IMR-90 (cell line): ENCODE measurements around the gene CNTN5. TPM values are rescaled to one million over a fixed set of nuclear protein-coding genes. Genes with fewer than 3 reads are reported as not detected.

Experiments used
- ATAC-seq: fragments of 200-7000 bp; cut with Tn5 transposase; 2 replicates; pipeline ENCODE4 v1.9.1; 2020; ENCODE audit warnings: low read depth, mild to moderate bottlenecking, moderate library complexity
- BruUV-seq: library from RNA; stranded (reverse); fragments of 400-500 nt; replicated peaks from 2 replicates; lab custom pipeline; 2021; lab: Mats Ljungman, UMichigan
- CTCF ChIA-PET: fragments of 300-600 bp; formaldehyde crosslinking; extraction: SDS; loops from one replicate; lab custom pipeline; 2021; ENCODE audit warnings: antibody characterized with exemption; lab: Yijun Ruan, JAX
- POLR2A ChIA-PET: fragments of 300-600 bp; sonication (Branson Sonifier 250); formaldehyde crosslinking; loops from one replicate; lab custom pipeline; 2022; ENCODE audit warnings: antibody characterized with exemption; ENCODE audit not compliant: unreplicated experiment; lab: Charles Lee
- DNase-seq: peaks from one replicate; pipeline ENCODE4 v3.0.0; 2013
- H2AFZ ChIP-seq: replicated peaks from 2 replicates; pipeline ENCODE3; 2013; ENCODE audit warnings: low read length, mild to moderate bottlenecking; ENCODE audit not compliant: poor library complexity
- H2AK5ac ChIP-seq: 2 replicates; pipeline ENCODE4 v1.6.1; 2013; ENCODE audit warnings: low read depth, low read length, inconsistent platforms
- H2AK9ac ChIP-seq: replicated peaks from 2 replicates; pipeline ENCODE3; 2013; ENCODE audit warnings: mild to moderate bottlenecking, low read depth, low read length, moderate library complexity; ENCODE audit not compliant: poor library complexity
- H2BK120ac ChIP-seq: 2 replicates; pipeline ENCODE4 v1.6.1; 2013; ENCODE audit warnings: low read depth, low read length, inconsistent platforms
- H2BK15ac ChIP-seq: 3 replicates; pipeline ENCODE4 v1.6.1; 2013; ENCODE audit warnings: low read depth, low read length, inconsistent platforms
- H2BK20ac ChIP-seq: 2 replicates; pipeline ENCODE4 v1.6.1; 2013; ENCODE audit warnings: low read depth, mild to moderate bottlenecking, inconsistent platforms, low read length, moderate library complexity
- H2BK5ac ChIP-seq: 2 replicates; pipeline ENCODE4 v1.6.1; 2013; ENCODE audit warnings: mild to moderate bottlenecking, low read depth, low read length, inconsistent platforms; ENCODE audit not compliant: poor library complexity, severe bottlenecking
- H3K14ac ChIP-seq: replicated peaks from 2 replicates; pipeline ENCODE4 v1.6.1; 2013; ENCODE audit warnings: low read depth, low read length, inconsistent platforms
- H3K18ac ChIP-seq: 2 replicates; pipeline ENCODE4 v1.6.1; 2013; ENCODE audit warnings: low read depth, low read length, control low read depth
- H3K23ac ChIP-seq: 2 replicates; pipeline ENCODE4 v1.6.1; 2013; ENCODE audit warnings: low read depth, low read length, inconsistent platforms
- H3K27ac ChIP-seq: 2 replicates; pipeline ENCODE4 v1.5.1; 2013; ENCODE audit warnings: mild to moderate bottlenecking, control low read depth, low read length; ENCODE audit not compliant: insufficient read depth
- H3K27me3 ChIP-seq: 2 replicates; pipeline ENCODE4 v1.6.1; 2013; ENCODE audit warnings: low read length; ENCODE audit not compliant: control insufficient read depth, insufficient read depth
- H3K36me3 ChIP-seq: 2 replicates; pipeline ENCODE4 v1.6.1; 2013; ENCODE audit warnings: low read length, mixed read lengths; ENCODE audit not compliant: control insufficient read depth, insufficient read depth
- H3K4ac ChIP-seq: 2 replicates; pipeline ENCODE4 v1.6.1; 2013; ENCODE audit warnings: low read depth, low read length, inconsistent platforms
- H3K4me1 ChIP-seq: 2 replicates; pipeline ENCODE4 v1.6.1; 2013; ENCODE audit warnings: low read length, mixed read lengths; ENCODE audit not compliant: control insufficient read depth, insufficient read depth
- H3K4me2 ChIP-seq: 2 replicates; pipeline ENCODE4 v1.6.1; 2013; ENCODE audit warnings: low read depth, mild to moderate bottlenecking, control low read depth, low read length, moderate library complexity
- H3K4me3 ChIP-seq: 2 replicates; pipeline ENCODE4 v1.5.1; 2013; ENCODE audit warnings: low read depth, mild to moderate bottlenecking, control low read depth, low read length, moderate library complexity; ENCODE audit not compliant: insufficient read depth
- H3K56ac ChIP-seq: 2 replicates; pipeline ENCODE4 v1.6.1; 2013; ENCODE audit warnings: low read length, inconsistent platforms; ENCODE audit not compliant: insufficient read depth; ENCODE audit errors: extremely low read depth
- H3K79me1 ChIP-seq, 2 experiments: 2 replicates each; pipeline ENCODE4 v1.6.1; 2013; ENCODE audit warnings: low read length in 2 of 2, inconsistent platforms in 1 of 2, low read depth in 1 of 2
- H3K9ac ChIP-seq: 2 replicates; pipeline ENCODE4 v1.6.1; 2013; ENCODE audit warnings: low read depth, low read length, control low read depth
- H3K9me1 ChIP-seq: 2 replicates; pipeline ENCODE4 v1.6.1; 2013; ENCODE audit warnings: low read length, inconsistent platforms; ENCODE audit not compliant: insufficient read depth
- H3K9me3 ChIP-seq: 2 replicates; pipeline ENCODE4 v1.6.1; 2013; ENCODE audit warnings: low read length; ENCODE audit not compliant: control insufficient read depth, insufficient read depth
- H4K20me1 ChIP-seq: 2 replicates; pipeline ENCODE4 v1.6.1; 2013; ENCODE audit warnings: low read length, inconsistent platforms; ENCODE audit not compliant: insufficient read depth
- H4K5ac ChIP-seq: 2 replicates; pipeline ENCODE4 v1.6.1; 2013; ENCODE audit warnings: mild to moderate bottlenecking, low read depth, low read length, control low read depth
- H4K8ac ChIP-seq, 2 experiments: 2 replicates each; pipeline ENCODE4 v1.6.1; 2013; ENCODE audit warnings: low read depth in 2 of 2, low read length in 2 of 2, control low read depth in 1 of 2, inconsistent platforms in 1 of 2
- H4K91ac ChIP-seq: 2 replicates; pipeline ENCODE4 v1.6.1; 2013; ENCODE audit warnings: low read depth, low read length, inconsistent platforms; ENCODE audit not compliant: insufficient read depth
- BHLHE40 ChIP-seq: fragments of 150-350 bp; IDR thresholded peaks from 2 replicates; pipeline ENCODE4 v1.6.1; 2016; ENCODE audit warnings: mild to moderate bottlenecking, low read depth, low read length
- CEBPB ChIP-seq: IDR thresholded peaks from 2 replicates; pipeline ENCODE4 v1.6.1; 2012; ENCODE audit warnings: low read depth, low read length, improper control_type of control experiment
- CHD1 ChIP-seq: IDR thresholded peaks from 2 replicates; pipeline ENCODE4 v1.6.1; 2012; ENCODE audit warnings: low read depth, low read length, improper control_type of control experiment
- ELK1 ChIP-seq: fragments of 150-350 bp; IDR thresholded peaks from 2 replicates; pipeline ENCODE4 v1.6.1; 2016; ENCODE audit warnings: low read depth, mild to moderate bottlenecking, low read length, moderate library complexity, borderline replicate concordance
- FOS ChIP-seq: fragments of 150-350 bp; IDR thresholded peaks from 2 replicates; pipeline ENCODE4 v1.6.1; 2016; ENCODE audit warnings: low read depth, low read length
- MAFK ChIP-seq: IDR thresholded peaks from 2 replicates; pipeline ENCODE4 v1.6.1; 2012; ENCODE audit warnings: low read depth, low read length, improper control_type of control experiment
- MAZ ChIP-seq: IDR thresholded peaks from 2 replicates; pipeline ENCODE4 v1.6.1; 2012; ENCODE audit warnings: low read depth, mild to moderate bottlenecking, low read length, improper control_type of control experiment, moderate library complexity, borderline replicate concordance
- MXI1 ChIP-seq: IDR thresholded peaks from 2 replicates; pipeline ENCODE4 v1.6.1; 2012; ENCODE audit warnings: low read depth, mild to moderate bottlenecking, low read length, moderate library complexity, borderline replicate concordance
- NFE2L2 ChIP-seq: fragments of 150-350 bp; IDR thresholded peaks from 2 replicates; pipeline ENCODE4 v1.6.1; 2016; ENCODE audit warnings: low read depth, mild to moderate bottlenecking, low read length
- POLR2A ChIP-seq: IDR thresholded peaks from 2 replicates; pipeline ENCODE4 v1.6.1; 2012; ENCODE audit warnings: mild to moderate bottlenecking, low read depth, low read length
- RAD21 ChIP-seq: IDR thresholded peaks from 2 replicates; pipeline ENCODE4 v1.6.1; 2012; ENCODE audit warnings: low read length, improper control_type of control experiment
- RCOR1 ChIP-seq: IDR thresholded peaks from 2 replicates; pipeline ENCODE4 v1.6.1; 2012; ENCODE audit warnings: mild to moderate bottlenecking, low read length, improper control_type of control experiment; ENCODE audit not compliant: insufficient replicate concordance
- RFX5 ChIP-seq: IDR thresholded peaks from 2 replicates; pipeline ENCODE4 v1.8.0; 2012; ENCODE audit warnings: low read depth, mild to moderate bottlenecking, low read length, moderate library complexity
- SMC3 ChIP-seq: fragments of 150-350 bp; IDR thresholded peaks from 2 replicates; pipeline ENCODE4 v1.6.1; 2016; ENCODE audit warnings: low read depth, mild to moderate bottlenecking, antibody characterized with exemption, low read length, moderate library complexity
- WGBS, 2 experiments: methylation state at CpG; one replicate each; pipeline versions ENCODE4 v1.1.5 to v1.1.7; 2013; ENCODE audit warnings: missing lambda C conversion rate in 2 of 2; ENCODE audit not compliant: insufficient read length in 1 of 2; ENCODE audit errors: extremely low coverage in 2 of 2; 5-methylcytosine and 5-hydroxymethylcytosine counted together
- dilution Hi-C: fragments of 300-500 bp; cut with HindIII; formaldehyde crosslinking; loops from one replicate; pipeline ENCODE4 v1.14.3; 2018; ENCODE audit warnings: low sequenced_read_pairs; ENCODE audit not compliant: unreplicated experiment
- in situ Hi-C: fragments of 300-500 bp; cut with MboI; formaldehyde crosslinking; loops from 3 replicates; pipeline ENCODE4 v1.14.3; 2019; ENCODE audit warnings: low sequenced_read_pairs, inconsistent platforms, mixed read lengths
- intact Hi-C: fragments of 100-400 bp; cut with micrococcal nuclease; formaldehyde crosslinking; loops from 2 replicates; pipeline ENCODE4 v1.10.0; 2022
- polyA plus RNA-seq, 3 experiments: library from polyadenylated mRNA; depleted of rRNA; stranded (reverse); fragments of >200 nt; gene quantifications; 2 replicates each; pipeline ENCODE4 v1.2.3, GENCODE V29; 2012; ENCODE audit warnings: low replicate concordance in 1 of 3
- total RNA-seq: library from RNA; depleted of rRNA; stranded (reverse); fragments of >200 nt; gene quantifications from 2 replicates; pipeline ENCODE4 v1.2.3, GENCODE V29; 2012
- TF ChIP-seq, protein P1 (sequence below): conservative IDR thresholded peaks from 2 replicates; pipeline ENCODE4 v1.5.1; 2012; ENCODE audit warnings: mild to moderate bottlenecking, low read depth, low read length, improper control_type of control experiment

The CNTN5 gene
- total and polyA plus RNA-seq, 2 of the 4 experiments (the other 2 are of a cell fraction) = not detected

- intact Hi-C loops = no loop called here
- Histone ChIP-seq H4K20me1 (no peaks in the 10 kb centered on the region), H3K27me3 (no peaks in the 10 kb centered on the region), H3K23ac (no peak overlapping the region), H3K9me3 (no peaks in the 10 kb centered on the region), H4K91ac (no peak overlapping the region), H3K79me1 (no peaks in the 10 kb centered on the region), H2AK9ac (no peak overlapping the region), H4K5ac (no peak overlapping the region), H4K8ac (no peak overlapping the region), H2BK20ac (no peak overlapping the region), H3K27ac (no peak overlapping the region), H2AFZ (no peak overlapping the region), H3K4me2 (no peak overlapping the region), H3K4ac (no peak overlapping the region), H2BK5ac (no peak overlapping the region), H2BK120ac (no peak overlapping the region), H2BK15ac (no peak overlapping the region), H3K56ac (no peak overlapping the region), H3K4me3 (no peak overlapping the region), H3K9me1 (no peaks in the 10 kb centered on the region), H3K18ac (no peak overlapping the region), H2AK5ac (no peak overlapping the region), H3K9ac (no peak overlapping the region), H3K4me1 (no peaks in the 10 kb centered on the region), H3K36me3 (no peaks in the 10 kb centered on the region), H3K14ac (no peak overlapping the region)
- TF ChIP-seq MAZ (no peak), MXI1 (no peak), RCOR1 (no peak), MAFK (no peak), SMC3 (no peak), FOS (no peak), RFX5 (no peak), CEBPB (no peak), CHD1 (no peak), RAD21 (no peak), BHLHE40 (no peak), NFE2L2 (no peak), ELK1 (no peak), POLR2A (no peak)
- TF ChIP-seq, protein P1, sequence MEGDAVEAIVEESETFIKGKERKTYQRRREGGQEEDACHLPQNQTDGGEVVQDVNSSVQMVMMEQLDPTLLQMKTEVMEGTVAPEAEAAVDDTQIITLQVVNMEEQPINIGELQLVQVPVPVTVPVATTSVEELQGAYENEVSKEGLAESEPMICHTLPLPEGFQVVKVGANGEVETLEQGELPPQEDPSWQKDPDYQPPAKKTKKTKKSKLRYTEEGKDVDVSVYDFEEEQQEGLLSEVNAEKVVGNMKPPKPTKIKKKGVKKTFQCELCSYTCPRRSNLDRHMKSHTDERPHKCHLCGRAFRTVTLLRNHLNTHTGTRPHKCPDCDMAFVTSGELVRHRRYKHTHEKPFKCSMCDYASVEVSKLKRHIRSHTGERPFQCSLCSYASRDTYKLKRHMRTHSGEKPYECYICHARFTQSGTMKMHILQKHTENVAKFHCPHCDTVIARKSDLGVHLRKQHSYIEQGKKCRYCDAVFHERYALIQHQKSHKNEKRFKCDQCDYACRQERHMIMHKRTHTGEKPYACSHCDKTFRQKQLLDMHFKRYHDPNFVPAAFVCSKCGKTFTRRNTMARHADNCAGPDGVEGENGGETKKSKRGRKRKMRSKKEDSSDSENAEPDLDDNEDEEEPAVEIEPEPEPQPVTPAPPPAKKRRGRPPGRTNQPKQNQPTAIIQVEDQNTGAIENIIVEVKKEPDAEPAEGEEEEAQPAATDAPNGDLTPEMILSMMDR = no peak
- dilution Hi-C loops = no loop called here
- CTCF ChIA-PET = interaction anchor here (0.5 kb wide), 1 partner anchor 23 kb away, joined by 3 read pairs; no protein-coding TSS in a partner anchor
- ATAC-seq (no peak), DNase-seq (no peak)
- in situ Hi-C loops = no loop called here
- WGBS, 2 experiments = no CpG with 5 or more reads among the region's 4 CpGs
- POLR2A ChIA-PET = no interaction called here
- BruUV-seq = no TSS peak
These were observed 613.8 kb downstream of the CNTN5 start for GRCh38 chr11:99634581-99634980.
